Measurements from ENCODE around the gene HLX.

DNA sequence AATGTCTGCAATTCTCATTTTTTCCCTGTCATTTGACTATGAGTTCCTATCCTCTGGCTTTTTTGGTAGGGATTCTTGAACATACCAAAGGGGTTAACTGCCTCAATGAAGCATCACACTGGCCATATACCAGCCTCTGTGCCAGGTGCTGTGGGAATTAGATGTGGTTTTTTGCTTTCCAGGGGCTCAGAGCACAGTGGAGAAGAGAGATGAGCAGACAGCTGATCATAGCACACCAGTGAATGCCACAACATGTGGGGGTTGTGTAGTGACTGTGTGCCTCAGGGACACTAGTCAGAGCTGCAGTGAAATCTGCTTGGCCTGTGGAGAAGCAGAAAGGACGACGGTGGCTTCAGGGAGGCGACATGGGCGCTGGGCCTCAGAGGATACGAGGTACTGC, 30.8 kb downstream of the HLX start:
- no peak for TF ChIP-seq POLR2AphosphoS5 (IDR thresholded peaks at IDR 0.05)
- TF ChIP-seq POLR2A (IDR thresholded peaks at IDR 0.05) = no peak
- TF ChIP-seq CTCF (IDR thresholded peaks at IDR 0.05) = no peak
